H1 (cell line): ENCODE measurements around the gene FN3KRP. TPM values are rescaled to one million over a fixed set of nuclear protein-coding genes. Genes with fewer than 3 reads are reported as not detected.

Source experiments
- ASH2L ChIP-seq: fragments of 200-600, 300-600 bp; sonication (generic); IDR thresholded peaks from one replicate; pipeline ENCODE4 v1.7.1; 2017; ENCODE audit warnings: low read length
- ATF2 ChIP-seq: IDR thresholded peaks from 2 replicates; pipeline ENCODE4 v1.6.1; 2012; ENCODE audit warnings: low read length, inconsistent platforms
- BACH1 ChIP-seq: IDR thresholded peaks from 2 replicates; pipeline ENCODE4 v1.6.1; 2012; ENCODE audit warnings: low read length, improper control_type of control experiment
- CBX8 ChIP-seq: fragments of 300-800, 300-1000 bp; sonication (generic); IDR thresholded peaks from 2 replicates; pipeline ENCODE4 v1.7.1; 2016; ENCODE audit warnings: low read depth, low read length, borderline replicate concordance
- CEBPB ChIP-seq: IDR thresholded peaks from 2 replicates; pipeline ENCODE4 v1.6.1; 2012; ENCODE audit warnings: low read depth, low read length
- E2F6 ChIP-seq: IDR thresholded peaks from 2 replicates; pipeline ENCODE4 v1.6.1; 2012; ENCODE audit warnings: inconsistent platforms
- EGR1 ChIP-seq: IDR thresholded peaks from 2 replicates; pipeline ENCODE4 v1.6.1; 2011; ENCODE audit warnings: low read depth, low read length, borderline replicate concordance
- EZH2 ChIP-seq: fragments of 200-600 bp; sonication (generic); IDR thresholded peaks from 2 replicates; pipeline ENCODE4 v1.7.1; 2012; ENCODE audit warnings: low read depth, mild to moderate bottlenecking, moderate library complexity, low read length, inconsistent platforms; ENCODE audit not compliant: severe bottlenecking
- FOSL1 ChIP-seq: IDR thresholded peaks from 2 replicates; pipeline ENCODE4 v1.6.1; 2011; ENCODE audit warnings: mild to moderate bottlenecking, low read depth, low read length, moderate library complexity; ENCODE audit not compliant: insufficient read depth
- GABPA ChIP-seq: IDR thresholded peaks from 2 replicates; pipeline ENCODE4 v1.6.1; 2011; ENCODE audit warnings: mild to moderate bottlenecking, low read length, moderate library complexity, borderline replicate concordance; ENCODE audit not compliant: insufficient read depth
- KDM4A ChIP-seq: IDR thresholded peaks from one replicate; pipeline ENCODE4 v1.7.1; 2012; ENCODE audit warnings: low read depth, mild to moderate bottlenecking, moderate library complexity, low read length, inconsistent platforms; ENCODE audit not compliant: severe bottlenecking
- MAFK ChIP-seq: IDR thresholded peaks from 2 replicates; pipeline ENCODE4 v1.6.1; 2012; ENCODE audit warnings: low read depth, mild to moderate bottlenecking, improper control_type of control experiment, low read length
- POLR2A ChIP-seq, 2 experiments: IDR thresholded peaks; 1 replicate in 1 of 2; 2 replicates in 1 of 2; pipeline ENCODE4 v1.6.1; 2011; ENCODE audit warnings: low read depth in 2 of 2, low read length in 2 of 2, mild to moderate bottlenecking in 2 of 2; ENCODE audit errors: control extremely low read depth in 1 of 2
- RXRA ChIP-seq: IDR thresholded peaks from 2 replicates; pipeline ENCODE4 v1.6.1; 2011; ENCODE audit warnings: low read depth, mild to moderate bottlenecking, low read length, moderate library complexity; ENCODE audit not compliant: insufficient read depth
- TCF12 ChIP-seq: IDR thresholded peaks from 2 replicates; pipeline ENCODE4 v1.6.1; 2011; ENCODE audit warnings: low read depth, mild to moderate bottlenecking, low read length
- YY1 ChIP-seq: IDR thresholded peaks from 2 replicates; pipeline ENCODE4 v1.6.1; 2011; ENCODE audit warnings: low read depth, mild to moderate bottlenecking, low read length
- polyA plus RNA-seq, 7 experiments: library from polyadenylated mRNA; depleted of rRNA in 3 of 7; stranded (reverse) in 5 of 7; unstranded in 2 of 7; fragments of >200 nt in 5 of 7; fragments of 200-250 nt in 2 of 7; gene quantifications; 1 replicate in 5 of 7; 2 replicates in 1 of 7; 4 replicates in 1 of 7; pipeline versions ENCODE4 v1.2.1 to v1.2.3, GENCODE V29; 2011 to 2013; ENCODE audit warnings: missing spikeins in 2 of 7, mixed read lengths in 2 of 7
- total RNA-seq: library from RNA; stranded (reverse); fragmentation: NEBNext Ultra II Directional; extraction: Animal tissue kit (Norgen Biotek cat#: 25700); gene quantifications from 2 replicates; pipeline ENCODE4 v1.2.1, GENCODE V29; 2021

The FN3KRP gene
- total and polyA plus RNA-seq, 2 of the 8 experiments (the other 6 are each of a cell fraction or from before 2014, with no cell fraction given): 18.1 to 21.4 TPM

- TF ChIP-seq POLR2A (IDR thresholded peaks at IDR 0.05; ENCODE audit: control extremely low read depth in 1 of 2, low read depth in 2 of 2, low read length in 2 of 2) (no peak; a peak in 1 of 3 replicates), FOSL1 (no peak), ASH2L (no peak), YY1 (peak; percentile 37; the same call in 1 of the 2 replicates), EGR1 (no peak), MAFK (no peak), CBX8 (no peak), CEBPB (no peak), ATF2 (no peak), GABPA (no peak), RXRA (no peak), TCF12 (no peak), BACH1 (no peak), KDM4A (peak; percentile 63), E2F6 (peak; percentile 61; the same call in 1 of the 2 replicates), EZH2 (no peak)
Measured at GRCh38 chr17:82716203-82717010, at the start of gene FN3KRP (continued).
